Large intestine (tissue), 3 donors: ENCODE results near the gene MRPS2. TPM values are rescaled to one million over a fixed set of nuclear protein-coding genes. Genes with fewer than 3 reads are reported as not detected.
A peak's percentile ranks its signal among the peaks of the same experiment; 100 is the strongest.

Source experiments
- DNase-seq, 2 donors: peaks; one replicate each; pipeline versions ENCODE4 v3.0.0 to v3.0.0-alpha.2; 2013
- H3K27ac ChIP-seq: one replicate; pipeline ENCODE4 v1.5.1; 2013; ENCODE audit warnings: low read length
- H3K27me3 ChIP-seq: 2 replicates; pipeline ENCODE4 v1.6.1; 2013; ENCODE audit warnings: low read length; ENCODE audit not compliant: control insufficient read depth, insufficient read depth
- H3K36me3 ChIP-seq: 2 replicates; pipeline ENCODE4 v1.6.1; 2013; ENCODE audit warnings: low read length; ENCODE audit not compliant: control insufficient read depth, insufficient read depth
- H3K4me1 ChIP-seq: one replicate; pipeline ENCODE4 v1.6.1; 2013; ENCODE audit warnings: low read length; ENCODE audit not compliant: control insufficient read depth, insufficient read depth
- H3K4me3 ChIP-seq: one replicate; pipeline ENCODE4 v1.5.1; 2013; ENCODE audit warnings: low read length
- H3K9me3 ChIP-seq: one replicate; pipeline ENCODE4 v1.6.1; 2013; ENCODE audit warnings: mild to moderate bottlenecking, low read depth, low read length, moderate library complexity; ENCODE audit not compliant: control insufficient read depth
- WGBS: methylation state at CpG from one replicate; pipeline ENCODE4 v1.1.5; 2013; ENCODE audit warnings: low lambda C conversion rate; ENCODE audit not compliant: insufficient coverage; 5-methylcytosine and 5-hydroxymethylcytosine counted together
- polyA plus RNA-seq: library from polyadenylated mRNA; unstranded; fragments of 120-200 nt; gene quantifications from one replicate; pipeline ENCODE4 v1.2.1, GENCODE V29; 2013

MRPS2 gene
- polyA plus RNA-seq, 1 donor = 46.9 TPM

- no peak overlapping the region for H3K4me3 ChIP-seq
- DNase-seq = no peak
- no peak overlapping the region for H3K27ac ChIP-seq
- no peaks in the 10 kb centered on the region for H3K27me3 ChIP-seq
- H3K36me3 ChIP-seq = peaks cover 47% of the 10 kb centered on the region
- H3K4me1 ChIP-seq = no peaks in the 10 kb centered on the region
- WGBS = 93% methylated on average over 5 of the region's 17 CpGs
- H3K9me3 ChIP-seq = no peaks in the 10 kb centered on the region
These were observed 12.0 kb upstream of the MRPS2 start for GRCh38 chr9:135488527-135488926.

- Histone ChIP-seq H3K4me3 (no peak overlapping the region), H3K4me1 (no peaks in the 10 kb centered on the region), H3K9me3 (no peaks in the 10 kb centered on the region), H3K27me3 (no peaks in the 10 kb centered on the region), H3K36me3 (peaks cover 40% of the 10 kb centered on the region), H3K27ac (no peak overlapping the region)
- WGBS = no CpG with 5 or more reads among the region's 18 CpGs
- DNase-seq = no peak
These were observed 11.1 kb upstream of the MRPS2 start for GRCh38 chr9:135489188-135489906.

GRCh38 chr9:135490166-135490870, 10.2 kb upstream of the MRPS2 start:
- H3K27ac ChIP-seq = no peak overlapping the region
- no peak overlapping the region for H3K4me3 ChIP-seq
- H3K4me1 ChIP-seq = no peaks in the 10 kb centered on the region
- H3K27me3 ChIP-seq = no peaks in the 10 kb centered on the region
- H3K9me3 ChIP-seq = no peaks in the 10 kb centered on the region
- peaks cover 30% of the 10 kb centered on the region for H3K36me3 ChIP-seq
- no CpG with 5 or more reads among the region's 16 CpGs for WGBS
- DNase-seq = no peak

- Histone ChIP-seq H3K4me3 (no peak overlapping the region), H3K4me1 (no peaks in the 10 kb centered on the region), H3K27ac (no peak overlapping the region), H3K36me3 (peaks cover 23% of the 10 kb centered on the region), H3K27me3 (no peaks in the 10 kb centered on the region), H3K9me3 (no peaks in the 10 kb centered on the region)
- no peak for DNase-seq
- WGBS = no CpG with 5 or more reads among the region's 18 CpGs
These were observed 9.5 kb upstream of the MRPS2 start for GRCh38 chr9:135490980-135491464.

- Histone ChIP-seq H3K4me3 (no peak overlapping the region), H3K27ac (no peak overlapping the region), H3K36me3 (peaks cover 15% of the 10 kb centered on the region), H3K27me3 (no peaks in the 10 kb centered on the region), H3K4me1 (no peaks in the 10 kb centered on the region), H3K9me3 (no peaks in the 10 kb centered on the region)
- peak in 1 of 2 donors; percentile 41 for DNase-seq
- no CpG with 5 or more reads among the region's 4 CpGs for WGBS
These were observed 8.7 kb upstream of the MRPS2 start for GRCh38 chr9:135491764-135492163.

GRCh38 chr9:135492886-135493669, 7.4 kb upstream of the MRPS2 start:
- Histone ChIP-seq H3K36me3 (peaks cover 5% of the 10 kb centered on the region), H3K27me3 (no peaks in the 10 kb centered on the region), H3K4me1 (no peaks in the 10 kb centered on the region), H3K27ac (no peak overlapping the region), H3K9me3 (no peaks in the 10 kb centered on the region), H3K4me3 (no peak overlapping the region)
- WGBS = no CpG with 5 or more reads among the region's 27 CpGs
- DNase-seq = no peak

- Histone ChIP-seq H3K36me3 (no peaks in the 10 kb centered on the region), H3K4me1 (peaks cover 2% of the 10 kb centered on the region), H3K27me3 (no peaks in the 10 kb centered on the region), H3K4me3 (no peak overlapping the region), H3K9me3 (no peaks in the 10 kb centered on the region), H3K27ac (no peak overlapping the region)
- no peak for DNase-seq
- WGBS = no CpG with 5 or more reads among the region's 30 CpGs
These were observed 5.5 kb upstream of the MRPS2 start for GRCh38 chr9:135494791-135495559.

GRCh38 chr9:135498381-135499126, 1.9 kb upstream of the MRPS2 start:
- H3K36me3 ChIP-seq = peaks cover 17% of the 10 kb centered on the region
- DNase-seq = no peak
- no peak overlapping the region for H3K4me3 ChIP-seq

GRCh38 chr9:135499326-135500070, 984 bp upstream of the MRPS2 start:
- DNase-seq = peak; percentile 80 to 84
- Histone ChIP-seq H3K9me3 (no peaks in the 10 kb centered on the region), H3K4me1 (peaks cover 10% of the 10 kb centered on the region), H3K27ac (peak overlapping the region; percentile 45), H3K27me3 (no peaks in the 10 kb centered on the region), H3K36me3 (peaks cover 27% of the 10 kb centered on the region), H3K4me3 (peak overlapping the region; percentile 89)
- WGBS = no CpG with 5 or more reads among the region's 58 CpGs

More at GRCh38 chr9:135498381-135499126, 1.9 kb upstream of the MRPS2 start:
- Histone ChIP-seq H3K27me3 (no peaks in the 10 kb centered on the region), H3K4me1 (peaks cover 10% of the 10 kb centered on the region), H3K9me3 (no peaks in the 10 kb centered on the region), H3K27ac (no peak overlapping the region)
- WGBS = 88% methylated on average over 1 of the region's 15 CpGs
